Endothelial cell of umbilical vein (primary cell): ENCODE results near the gene YIPF3. TPM values are rescaled to one million over a fixed set of nuclear protein-coding genes. Genes with fewer than 3 reads are reported as not detected.

Experiments used
- BruUV-seq: library from RNA; stranded (reverse); fragments of 400-500 nt; replicated peaks from 2 replicates; lab custom pipeline; 2021; lab: Mats Ljungman, UMichigan
- CTCF ChIA-PET: fragments of 300-600, 350-600 bp; sonication (Branson Sonifier 250); formaldehyde crosslinking; loops from one replicate; lab custom pipeline; 2021; ENCODE audit warnings: antibody characterized with exemption, inconsistent platforms; lab: Charles Lee
- POLR2A ChIA-PET: fragments of 300-600, 350-600 bp; sonication (Branson Sonifier 250); formaldehyde crosslinking; loops from one replicate; lab custom pipeline; 2021; ENCODE audit warnings: antibody characterized with exemption, inconsistent platforms; lab: Charles Lee
- DNase-seq: peaks from one replicate; pipeline ENCODE4 v3.0.0-alpha.2; 2011; ENCODE audit warnings: low read depth, low spot score
- FAIRE-seq: peaks from 2 replicates; lab custom pipeline; 2011; peaks lifted over from hg19 to GRCh38; lab: Jason Lieb, UNC
- H2AFZ ChIP-seq: 2 replicates; pipeline ENCODE4 v1.6.0; 2012; ENCODE audit warnings: low read depth, low read length, control low read depth, inconsistent platforms
- H3K27ac ChIP-seq: 2 replicates; pipeline ENCODE4 v1.5.1; 2011; ENCODE audit warnings: low read depth, mild to moderate bottlenecking, control low read depth, low read length, moderate library complexity; ENCODE audit not compliant: insufficient read depth
- H3K27me3 ChIP-seq, 2 experiments: 2 replicates each; pipeline versions ENCODE4 v1.6.0 to v1.6.1; 2011; ENCODE audit warnings: low read length in 2 of 2, mixed read lengths in 1 of 2; ENCODE audit not compliant: control insufficient read depth in 2 of 2, insufficient read depth in 2 of 2
- H3K36me3 ChIP-seq, 2 experiments: 2 replicates in 1 of 2; 3 replicates in 1 of 2; pipeline ENCODE4 v1.5.1; 2011; ENCODE audit warnings: low read length in 2 of 2, mild to moderate bottlenecking in 1 of 2, moderate library complexity in 1 of 2; ENCODE audit not compliant: control insufficient read depth in 2 of 2, insufficient read depth in 2 of 2; ENCODE audit errors: extremely low read depth in 1 of 2
- H3K4me1 ChIP-seq: 3 replicates; pipeline ENCODE4 v1.5.1; 2011; ENCODE audit warnings: mild to moderate bottlenecking, low read length; ENCODE audit not compliant: control insufficient read depth, insufficient read depth; ENCODE audit errors: extremely low read depth
- H3K4me2 ChIP-seq: 2 replicates; pipeline ENCODE4 v1.6.1; 2011; ENCODE audit warnings: low read length, control low read depth, mixed read lengths; ENCODE audit not compliant: insufficient read depth
- H3K4me3 ChIP-seq, 3 experiments: fragments of 200-600 bp in 1 of 3; sonication (generic), shearing (Covaris generic) in 1 of 3; replicated peaks in 1 of 3; 2 replicates each; pipeline ENCODE4 v1.5.1; 2011 to 2016; ENCODE audit warnings: control low read depth in 3 of 3, low read length in 3 of 3, mild to moderate bottlenecking in 2 of 3, inconsistent platforms in 1 of 3, low read depth in 1 of 3, moderate library complexity in 1 of 3; ENCODE audit not compliant: insufficient read depth in 1 of 3
- H3K79me2 ChIP-seq: 2 replicates; pipeline ENCODE4 v1.6.0; 2012; ENCODE audit warnings: low read length, inconsistent platforms; ENCODE audit not compliant: control insufficient read depth, insufficient read depth
- H3K9ac ChIP-seq: replicated peaks from 2 replicates; pipeline ENCODE3; 2011; ENCODE audit warnings: low read length, control low read depth; ENCODE audit not compliant: insufficient read depth; ENCODE audit errors: extremely low read depth
- H3K9me1 ChIP-seq: replicated peaks from 3 replicates; pipeline ENCODE4 v1.6.0; 2011; ENCODE audit warnings: mild to moderate bottlenecking, low read length; ENCODE audit not compliant: control insufficient read depth, insufficient read depth; ENCODE audit errors: extremely low read depth
- H3K9me3 ChIP-seq: replicated peaks from 2 replicates; pipeline ENCODE4 v1.5.1; 2012; ENCODE audit warnings: low read length, inconsistent platforms; ENCODE audit not compliant: control insufficient read depth, insufficient read depth
- H4K20me1 ChIP-seq: replicated peaks from 2 replicates; pipeline ENCODE3; 2011; ENCODE audit warnings: mild to moderate bottlenecking, low read length; ENCODE audit not compliant: control insufficient read depth, insufficient read depth; ENCODE audit errors: extremely low read depth
- CTCF ChIP-seq, 2 donors: IDR thresholded peaks; 1 replicate in 1 of 2; 2 replicates in 1 of 2; pipeline ENCODE4 v1.5.1; 2011; ENCODE audit warnings: low read length in 2 of 2, mild to moderate bottlenecking in 2 of 2, moderate library complexity in 2 of 2, control low read depth in 1 of 2, inconsistent platforms in 1 of 2, low read depth in 1 of 2; ENCODE audit not compliant: insufficient read depth in 1 of 2; ENCODE audit errors: extremely low read depth in 1 of 2
- EZH2 ChIP-seq: IDR thresholded peaks from 2 replicates; pipeline ENCODE4 v1.6.1; 2012; ENCODE audit warnings: borderline replicate concordance, low read depth, mild to moderate bottlenecking, moderate library complexity, low read length, inconsistent platforms; ENCODE audit not compliant: severe bottlenecking
- FOS ChIP-seq: IDR thresholded peaks from 2 replicates; pipeline ENCODE4 v1.6.1; 2011; ENCODE audit warnings: mild to moderate bottlenecking, low read length, moderate library complexity, borderline replicate concordance; ENCODE audit not compliant: insufficient read depth
- GATA2 ChIP-seq: IDR thresholded peaks from 2 replicates; pipeline ENCODE4 v1.7.0; 2011; ENCODE audit warnings: low read depth, mild to moderate bottlenecking, moderate library complexity, mixed read lengths, low read length; ENCODE audit not compliant: insufficient read length, insufficient read depth
- JUN ChIP-seq: IDR thresholded peaks from 2 replicates; pipeline ENCODE4 v1.6.1; 2011; ENCODE audit warnings: borderline replicate concordance, low read depth; ENCODE audit not compliant: insufficient read length, insufficient read depth
- MYC ChIP-seq: IDR thresholded peaks from one replicate; pipeline ENCODE4 v1.6.1; 2011; ENCODE audit warnings: mild to moderate bottlenecking, low read depth, low read length
- POLR2A ChIP-seq: IDR thresholded peaks from 2 replicates; pipeline ENCODE4 v1.6.1; 2012; ENCODE audit warnings: low read depth, mild to moderate bottlenecking, control low read depth, low read length
- POLR2AphosphoS5 ChIP-seq: IDR thresholded peaks from 2 replicates; pipeline ENCODE4 v1.6.1; 2012; ENCODE audit warnings: low read depth, mild to moderate bottlenecking, control low read depth, low read length, moderate library complexity; ENCODE audit not compliant: insufficient read depth
- dilution Hi-C: fragments of 300-500 bp; cut with MboI; formaldehyde crosslinking; loops from one replicate; pipeline ENCODE4 v1.15.0; 2019; ENCODE audit warnings: low sequenced_read_pairs; ENCODE audit not compliant: extremely low pct_ligation_motif_present
- intact Hi-C: fragments of 100-400 bp; cut with micrococcal nuclease; formaldehyde crosslinking; loops from one replicate; pipeline ENCODE4 v1.10.0; 2022
- polyA plus RNA-seq, 4 experiments: library from polyadenylated mRNA; depleted of rRNA in 3 of 4; stranded (reverse) in 3 of 4; unstranded in 1 of 4; fragments of >200 nt; gene quantifications; 2 replicates each; pipeline versions ENCODE4 v1.2.1 to v1.2.3, GENCODE V29; 2011 to 2012; ENCODE audit warnings: missing spikeins in 1 of 4
- total RNA-seq: library from RNA; stranded (reverse); gene quantifications from 2 replicates; pipeline ENCODE4 v1.2.3, GENCODE V29; 2021
- TF ChIP-seq, protein P1 (sequence below): IDR thresholded peaks from 2 replicates; pipeline ENCODE4 v1.6.1; 2011; ENCODE audit not compliant: insufficient read depth, insufficient read length

Gene YIPF3
- total and polyA plus RNA-seq, 2 donors (not counting 3 experiments of a cell fraction or from before 2014, with no cell fraction given) = 119 to 470 TPM

DNA sequence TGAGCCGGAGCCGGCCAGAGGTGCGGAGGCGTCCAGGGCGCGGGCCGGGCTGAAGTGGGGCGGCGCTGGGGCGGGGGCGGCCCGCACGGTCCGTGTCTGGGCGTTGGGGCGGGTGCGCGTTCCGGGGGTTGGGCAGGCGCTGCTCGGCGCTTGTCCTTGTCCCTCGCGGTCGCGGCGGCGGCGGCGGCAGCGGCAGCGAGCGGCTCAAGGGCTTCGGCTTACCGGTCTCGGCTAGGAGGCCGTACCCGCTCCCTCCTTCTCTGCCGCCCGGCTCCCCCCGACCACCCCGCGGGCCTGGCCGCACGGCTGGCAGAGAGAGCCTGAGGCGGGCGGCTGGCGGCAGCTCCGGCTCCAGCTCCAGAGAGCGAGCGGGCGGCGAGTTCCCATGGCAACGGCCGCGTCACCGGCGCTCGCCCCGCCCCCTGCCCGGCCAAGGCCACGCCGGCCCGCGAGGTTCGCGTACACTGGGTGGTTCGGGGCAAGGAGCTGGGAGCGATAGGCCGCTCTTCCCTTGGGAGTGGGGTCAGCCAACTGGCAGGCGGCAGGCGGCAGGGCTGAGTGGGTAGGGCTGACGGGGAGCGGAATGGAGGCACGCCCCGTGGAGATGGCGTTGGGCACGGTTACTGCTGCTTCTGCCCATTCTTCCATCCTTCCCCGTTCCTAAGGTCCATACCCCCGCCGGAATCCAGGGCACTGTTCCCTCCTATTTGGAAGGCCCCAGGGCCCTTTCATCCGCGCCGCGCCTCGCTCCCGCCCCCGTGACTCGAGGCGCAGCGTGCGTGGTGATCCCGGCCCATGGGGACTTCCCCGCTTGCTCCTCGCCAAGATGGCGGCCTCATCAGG lies 6.5 kb downstream of the YIPF3 start, which contains the start of gene LRRC73:
Gene LRRC73, minus strand, starts transcription at position 363 of the 843 bp plus-strand sequence. CDS start 561 bp downstream, outside the sequence.
- TF ChIP-seq MYC (no peak), FOS (no peak), CTCF (IDR thresholded peaks at IDR 0.05; ENCODE audit: extremely low read depth in 1 of 2, insufficient read depth in 1 of 2, low read depth in 1 of 2, low read length in 2 of 2) (no peak), JUN (no peak), POLR2AphosphoS5 (peak; percentile 83), POLR2A (peak; percentile 47), EZH2 (no peak), GATA2 (no peak)
- TF ChIP-seq, protein P1, sequence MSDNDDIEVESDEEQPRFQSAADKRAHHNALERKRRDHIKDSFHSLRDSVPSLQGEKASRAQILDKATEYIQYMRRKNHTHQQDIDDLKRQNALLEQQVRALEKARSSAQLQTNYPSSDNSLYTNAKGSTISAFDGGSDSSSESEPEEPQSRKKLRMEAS = peak; percentile 48
- POLR2A ChIA-PET = interaction anchor here (0.6 to 1.0 kb wide), 3 partner anchors 16 to 124 kb away, joined by 3 to 5 read pairs (median 4); partner anchors contain the start of gene DLK2
- no peaks in the 10 kb centered on the region for H3K27me3 ChIP-seq
- peaks cover 8% of the 10 kb centered on the region for H3K4me1 ChIP-seq
- DNase-seq (peak; percentile 84), FAIRE-seq (peak; percentile 87)
- no peak within 1 kb of the TSS for H3K9ac ChIP-seq
- peaks cover 5% of the 10 kb centered on the region for H3K79me2 ChIP-seq
- intact Hi-C loops = loop anchor here (10.0 kb wide), 1 partner anchor 605 kb away; no protein-coding TSS in a partner anchor
- H3K4me2 ChIP-seq = peak within 1 kb of the TSS; percentile 56
- no peak within 1 kb of the TSS for H3K27ac ChIP-seq
- peaks cover 3 to 30% of the 10 kb centered on the region in 2 experiments for H3K36me3 ChIP-seq
- CTCF ChIA-PET = interaction anchor here (0.5 to 19.0 kb wide), 12 partner anchors 11 to 600 kb away, joined by 3 to 289 read pairs (median 4); partner anchors contain the start of genes DLK2, DNPH1 and ZNF318
- BruUV-seq = no TSS peak
- H4K20me1 ChIP-seq = no peaks in the 10 kb centered on the region
- H3K9me1 ChIP-seq = no peaks in the 10 kb centered on the region
- dilution Hi-C loops = no loop called here
- peak within 1 kb of the TSS; percentile 55 for H2AFZ ChIP-seq
- no peaks in the 10 kb centered on the region for H3K9me3 ChIP-seq
- H3K4me3 ChIP-seq = peak within 1 kb of the TSS; percentile 6 to 54 (median 44)
